Breast epithelium (tissue), 3 donors: ENCODE results near the gene DAB1.

Experiments used
- POLR2AphosphoS5 ChIP-seq, 3 donors: sonication (generic); formaldehyde crosslinking; IDR thresholded peaks; one replicate each; pipeline ENCODE4 v1.6.1; 2017; ENCODE audit warnings: antibody characterized with exemption in 3 of 3
- TF ChIP-seq, protein P1 (sequence below), 3 donors: fragments of 450-650 bp; IDR thresholded peaks; one replicate each; pipeline ENCODE4 v1.5.1; 2016 to 2017; ENCODE audit warnings: antibody characterized with exemption in 3 of 3, mild to moderate bottlenecking in 3 of 3, moderate library complexity in 3 of 3

GRCh38 chr1:57072401-57073110 lies 351.3 kb downstream of the DAB1 start:
- TF ChIP-seq, protein P1, sequence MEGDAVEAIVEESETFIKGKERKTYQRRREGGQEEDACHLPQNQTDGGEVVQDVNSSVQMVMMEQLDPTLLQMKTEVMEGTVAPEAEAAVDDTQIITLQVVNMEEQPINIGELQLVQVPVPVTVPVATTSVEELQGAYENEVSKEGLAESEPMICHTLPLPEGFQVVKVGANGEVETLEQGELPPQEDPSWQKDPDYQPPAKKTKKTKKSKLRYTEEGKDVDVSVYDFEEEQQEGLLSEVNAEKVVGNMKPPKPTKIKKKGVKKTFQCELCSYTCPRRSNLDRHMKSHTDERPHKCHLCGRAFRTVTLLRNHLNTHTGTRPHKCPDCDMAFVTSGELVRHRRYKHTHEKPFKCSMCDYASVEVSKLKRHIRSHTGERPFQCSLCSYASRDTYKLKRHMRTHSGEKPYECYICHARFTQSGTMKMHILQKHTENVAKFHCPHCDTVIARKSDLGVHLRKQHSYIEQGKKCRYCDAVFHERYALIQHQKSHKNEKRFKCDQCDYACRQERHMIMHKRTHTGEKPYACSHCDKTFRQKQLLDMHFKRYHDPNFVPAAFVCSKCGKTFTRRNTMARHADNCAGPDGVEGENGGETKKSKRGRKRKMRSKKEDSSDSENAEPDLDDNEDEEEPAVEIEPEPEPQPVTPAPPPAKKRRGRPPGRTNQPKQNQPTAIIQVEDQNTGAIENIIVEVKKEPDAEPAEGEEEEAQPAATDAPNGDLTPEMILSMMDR (IDR thresholded peaks at IDR 0.05) = no peak
- TF ChIP-seq POLR2AphosphoS5 (IDR thresholded peaks at IDR 0.05) = no peak
